ENCODE results near the gene RPL10A.

Gene RPL10A

DNA sequence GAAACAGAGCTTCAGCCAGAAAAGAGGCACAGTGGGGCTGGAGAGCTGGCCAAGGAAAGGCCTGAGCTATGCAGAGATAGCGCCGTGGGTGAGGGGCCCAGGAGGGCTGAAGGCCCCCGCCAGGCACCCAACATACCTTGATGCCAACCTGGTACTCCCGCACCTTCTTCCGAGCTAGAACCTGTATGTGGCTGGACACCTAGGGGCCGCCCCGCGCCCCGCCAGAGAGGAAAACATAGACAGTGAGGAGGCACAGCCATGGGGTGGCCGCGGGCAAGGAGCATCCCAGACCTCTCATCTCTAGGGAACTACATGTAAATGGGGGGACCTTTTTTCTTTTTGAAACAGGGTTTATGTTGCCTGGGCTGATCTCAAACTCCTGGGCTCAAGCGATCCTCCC, 12.0 kb downstream of the RPL10A start:
- no peak for DNase-seq (ENCODE audit: low read depth)
- TF ChIP-seq, protein P1, sequence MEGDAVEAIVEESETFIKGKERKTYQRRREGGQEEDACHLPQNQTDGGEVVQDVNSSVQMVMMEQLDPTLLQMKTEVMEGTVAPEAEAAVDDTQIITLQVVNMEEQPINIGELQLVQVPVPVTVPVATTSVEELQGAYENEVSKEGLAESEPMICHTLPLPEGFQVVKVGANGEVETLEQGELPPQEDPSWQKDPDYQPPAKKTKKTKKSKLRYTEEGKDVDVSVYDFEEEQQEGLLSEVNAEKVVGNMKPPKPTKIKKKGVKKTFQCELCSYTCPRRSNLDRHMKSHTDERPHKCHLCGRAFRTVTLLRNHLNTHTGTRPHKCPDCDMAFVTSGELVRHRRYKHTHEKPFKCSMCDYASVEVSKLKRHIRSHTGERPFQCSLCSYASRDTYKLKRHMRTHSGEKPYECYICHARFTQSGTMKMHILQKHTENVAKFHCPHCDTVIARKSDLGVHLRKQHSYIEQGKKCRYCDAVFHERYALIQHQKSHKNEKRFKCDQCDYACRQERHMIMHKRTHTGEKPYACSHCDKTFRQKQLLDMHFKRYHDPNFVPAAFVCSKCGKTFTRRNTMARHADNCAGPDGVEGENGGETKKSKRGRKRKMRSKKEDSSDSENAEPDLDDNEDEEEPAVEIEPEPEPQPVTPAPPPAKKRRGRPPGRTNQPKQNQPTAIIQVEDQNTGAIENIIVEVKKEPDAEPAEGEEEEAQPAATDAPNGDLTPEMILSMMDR (conservative IDR thresholded peaks at IDR 0.05; ENCODE audit: control insufficient read depth, insufficient read depth, low read depth, low read length), result no peak
- H3K4me3 ChIP-seq (ENCODE audit: control insufficient read depth, low read depth, low read length), result no peak overlapping the region

DNA sequence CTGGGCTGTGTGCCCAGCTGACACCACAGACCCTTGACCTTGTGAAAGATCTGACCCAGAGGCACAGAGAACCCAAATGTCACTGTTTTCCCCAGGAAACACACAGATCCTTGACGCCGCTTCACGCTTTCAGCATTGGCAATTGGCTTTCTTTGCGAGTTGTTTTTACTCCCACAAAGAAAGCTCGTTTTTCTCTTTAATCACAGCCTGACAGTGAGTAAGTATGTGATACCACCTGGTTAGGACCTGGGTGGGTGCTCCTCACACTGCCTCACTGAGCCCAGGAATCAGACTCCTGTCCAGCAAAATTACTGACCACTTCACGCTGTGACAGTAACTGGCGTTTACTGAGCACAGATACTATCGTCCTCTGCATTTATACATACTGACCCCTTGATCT, 13.0 kb downstream of the RPL10A start:
- no peak for DNase-seq (ENCODE audit: low read depth)
- TF ChIP-seq, protein P1 (conservative IDR thresholded peaks at IDR 0.05; ENCODE audit: control insufficient read depth, insufficient read depth, low read depth, low read length), result no peak
- H3K4me3 ChIP-seq (ENCODE audit: control insufficient read depth, low read depth, low read length), result no peak overlapping the region

DNA sequence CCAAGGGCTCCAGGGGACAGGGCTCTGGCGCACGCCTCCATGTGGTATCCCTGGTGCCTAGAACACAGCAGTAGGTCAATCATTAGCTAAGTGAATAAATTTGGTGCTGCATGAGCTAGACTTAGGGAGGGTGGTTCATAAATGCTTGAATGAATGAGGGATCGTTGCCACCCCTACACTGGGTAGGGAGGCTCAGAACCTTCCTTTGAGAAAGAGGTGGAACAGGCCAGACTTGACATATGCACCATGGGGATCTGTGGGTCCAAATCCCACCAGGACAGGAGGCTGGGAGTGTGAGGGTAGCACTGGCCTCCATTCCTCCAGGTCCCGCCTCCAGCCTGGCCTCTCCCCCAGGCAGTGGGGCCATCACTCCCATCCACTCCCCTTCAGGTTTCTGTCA, 14.9 kb downstream of the RPL10A start:
- no peak for DNase-seq (ENCODE audit: low read depth)
- TF ChIP-seq, protein P1 (conservative IDR thresholded peaks at IDR 0.05; ENCODE audit: control insufficient read depth, insufficient read depth, low read depth, low read length), result no peak
- H3K4me3 ChIP-seq (ENCODE audit: control insufficient read depth, low read depth, low read length), result no peak overlapping the region

DNA sequence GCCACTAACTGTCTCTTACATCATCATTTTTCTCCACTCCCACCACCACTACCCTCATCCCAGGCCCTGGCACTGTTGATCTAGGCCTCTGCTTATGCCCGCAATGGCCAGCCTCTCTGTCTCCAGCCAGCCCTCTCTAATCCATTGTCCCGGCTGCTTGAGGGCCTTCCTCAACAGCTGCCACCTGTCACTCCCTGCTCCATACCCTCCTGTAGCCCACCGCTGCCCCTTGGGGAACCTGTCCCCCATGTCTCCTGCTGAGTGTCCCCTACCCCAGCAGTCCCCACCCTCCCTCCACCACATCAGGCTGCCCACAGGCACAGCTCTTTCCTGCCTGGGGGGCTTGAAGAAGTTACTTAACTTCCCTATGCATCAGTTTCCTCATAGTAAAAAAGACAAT, 15.3 kb downstream of the RPL10A start:
- H3K4me3 ChIP-seq (ENCODE audit: control insufficient read depth, low read depth, low read length), result no peak overlapping the region
- TF ChIP-seq, protein P1 (conservative IDR thresholded peaks at IDR 0.05; ENCODE audit: control insufficient read depth, insufficient read depth, low read depth, low read length), result no peak
- no peak for DNase-seq (ENCODE audit: low read depth)

DNA sequence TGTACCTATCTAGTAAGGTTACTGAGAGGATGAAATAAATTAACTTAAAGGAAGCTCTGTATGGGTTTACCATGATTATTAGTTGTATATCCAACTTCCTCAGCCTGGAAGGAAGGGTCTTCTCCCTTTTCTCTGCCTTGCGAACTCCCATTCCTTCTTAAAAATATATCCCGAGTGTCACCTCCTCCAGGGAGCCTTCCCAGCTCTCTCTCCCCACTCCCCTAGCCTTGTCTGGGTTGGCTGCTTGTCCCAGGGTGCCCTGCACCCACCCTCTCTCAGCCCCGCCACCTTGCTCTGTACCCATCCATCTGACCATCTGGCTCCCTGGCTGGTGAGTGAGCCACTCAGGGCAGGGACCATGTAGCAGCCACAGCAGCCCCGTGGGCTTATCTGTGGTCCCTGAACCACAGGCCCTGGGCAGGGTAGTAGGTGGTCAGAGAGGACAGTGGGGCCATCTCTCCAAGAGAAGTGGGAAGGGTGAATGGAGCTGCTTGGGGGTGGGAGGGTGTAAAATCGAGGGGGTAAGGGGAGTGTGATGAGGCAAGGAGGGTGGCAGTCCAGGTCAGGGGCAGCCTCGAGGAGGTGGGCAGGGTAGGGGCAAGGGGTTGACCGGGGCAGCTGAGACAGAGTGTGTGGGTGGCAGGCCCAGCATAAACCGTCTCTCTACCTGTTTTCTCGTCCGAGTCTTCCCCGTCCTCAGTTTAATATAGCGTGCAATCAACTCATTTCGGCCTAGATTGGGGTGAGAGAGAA, 15.9 kb downstream of the RPL10A start:
- TF ChIP-seq, protein P1 (conservative IDR thresholded peaks at IDR 0.05; ENCODE audit: control insufficient read depth, insufficient read depth, low read depth, low read length), result no peak
- DNase-seq (ENCODE audit: low read depth), result no peak
- H3K4me3 ChIP-seq (ENCODE audit: control insufficient read depth, low read depth, low read length), result no peak overlapping the region

DNA sequence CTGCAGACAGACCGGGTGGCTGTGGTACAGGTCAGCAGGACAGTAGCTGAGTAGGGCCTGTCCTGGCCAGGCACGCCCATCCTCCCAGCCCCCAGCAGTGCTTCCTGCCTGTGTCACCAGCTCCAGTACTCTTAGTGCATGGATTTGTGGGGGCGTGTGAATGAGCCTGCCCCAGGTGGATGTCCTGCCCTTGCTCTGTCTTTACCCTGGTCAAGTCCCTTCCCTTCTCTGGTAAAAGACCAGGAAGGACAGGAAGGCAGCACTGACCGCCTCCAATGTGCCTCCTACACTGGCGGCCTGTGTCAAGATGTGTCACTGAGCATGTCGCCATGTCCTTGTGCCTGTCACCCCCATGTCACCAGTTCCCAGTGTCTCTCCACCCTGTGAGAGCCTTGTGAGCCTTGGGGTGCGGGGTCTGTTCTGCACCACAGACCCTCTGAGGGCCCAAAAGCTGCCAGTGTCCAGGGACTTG, 16.8 kb downstream of the RPL10A start:
- TF ChIP-seq, protein P1 (conservative IDR thresholded peaks at IDR 0.05; ENCODE audit: control insufficient read depth, insufficient read depth, low read depth, low read length), result no peak
- no peak overlapping the region for H3K4me3 ChIP-seq (ENCODE audit: control insufficient read depth, low read depth, low read length)
- peak; percentile 51 for DNase-seq (ENCODE audit: low read depth)

Measured in fibroblast of mammary gland (primary cell).